ENCODE results near the gene ADAM10.
"Not testable (repeated sequence)": the region's sequence is repeated elsewhere in the genome, so short reads cannot be mapped to it uniquely, and the experiment has no call there.

ADAM10 gene

GRCh38 chr15:58605931-58606530, 143.5 kb downstream of the ADAM10 start:
- DNase-seq = no peak

GRCh38 chr15:58604455-58604923, 145.0 kb downstream of the ADAM10 start:
- no peak for DNase-seq

DNA sequence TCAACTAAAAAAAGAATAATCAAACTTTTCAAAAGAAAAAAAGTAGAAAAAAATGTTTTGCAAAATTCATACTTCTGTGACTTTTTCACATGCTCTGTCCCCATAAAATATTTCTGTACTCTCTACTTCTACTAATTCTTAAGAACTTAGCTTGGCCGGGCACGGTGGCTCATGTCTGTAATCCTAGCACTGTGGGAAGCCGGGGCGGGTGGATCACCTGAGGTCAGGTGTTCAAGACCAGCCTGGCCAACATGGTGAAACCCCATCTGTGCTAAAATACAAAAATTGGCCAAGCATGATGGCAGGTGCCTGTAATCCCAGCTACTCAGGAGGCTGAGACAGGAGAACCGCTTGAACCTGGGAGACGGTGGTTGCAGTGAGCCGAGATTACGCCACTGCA, 145.6 kb downstream of the ADAM10 start:
- DNase-seq = not testable (repeated sequence)

DNA sequence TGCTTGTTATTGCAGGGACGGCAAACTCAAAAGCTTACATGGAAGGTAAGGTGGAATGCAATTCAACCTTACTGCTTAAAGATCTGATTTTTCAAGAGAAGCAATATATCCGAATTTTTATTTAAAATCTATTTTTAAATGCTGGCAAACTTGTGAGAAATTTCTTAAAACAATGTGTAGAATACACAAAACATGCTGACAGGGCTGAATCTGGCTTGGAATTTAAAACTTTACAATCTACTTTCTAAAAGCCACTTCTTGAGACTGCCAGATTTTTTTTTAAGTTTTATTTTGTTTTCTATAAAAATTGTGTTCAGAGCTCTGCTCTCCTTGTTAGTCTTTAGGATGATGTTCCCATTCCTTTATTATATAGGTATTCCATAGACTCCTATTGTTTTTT, 146.7 kb downstream of the ADAM10 start:
- no peak for DNase-seq

DNA sequence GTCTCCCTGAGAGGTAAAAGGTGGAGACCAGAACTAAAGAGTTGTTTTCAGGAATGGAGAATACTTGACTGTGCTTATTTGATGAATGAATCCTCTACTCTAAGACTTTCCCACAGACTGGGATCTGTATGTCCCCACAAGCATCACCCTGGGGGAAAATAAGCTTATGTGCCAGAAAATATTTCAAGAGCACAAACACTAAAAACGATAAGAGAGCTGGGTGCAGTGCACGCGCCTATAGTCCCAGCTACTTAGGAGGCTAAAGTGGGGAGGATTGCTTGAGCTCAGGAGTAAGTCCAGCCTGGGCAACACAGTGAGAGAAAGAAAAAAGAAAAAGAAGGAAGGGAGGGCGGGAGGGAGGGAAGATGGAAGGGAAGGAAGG, 150.7 kb downstream of the ADAM10 start:
- DNase-seq = no peak

DNA sequence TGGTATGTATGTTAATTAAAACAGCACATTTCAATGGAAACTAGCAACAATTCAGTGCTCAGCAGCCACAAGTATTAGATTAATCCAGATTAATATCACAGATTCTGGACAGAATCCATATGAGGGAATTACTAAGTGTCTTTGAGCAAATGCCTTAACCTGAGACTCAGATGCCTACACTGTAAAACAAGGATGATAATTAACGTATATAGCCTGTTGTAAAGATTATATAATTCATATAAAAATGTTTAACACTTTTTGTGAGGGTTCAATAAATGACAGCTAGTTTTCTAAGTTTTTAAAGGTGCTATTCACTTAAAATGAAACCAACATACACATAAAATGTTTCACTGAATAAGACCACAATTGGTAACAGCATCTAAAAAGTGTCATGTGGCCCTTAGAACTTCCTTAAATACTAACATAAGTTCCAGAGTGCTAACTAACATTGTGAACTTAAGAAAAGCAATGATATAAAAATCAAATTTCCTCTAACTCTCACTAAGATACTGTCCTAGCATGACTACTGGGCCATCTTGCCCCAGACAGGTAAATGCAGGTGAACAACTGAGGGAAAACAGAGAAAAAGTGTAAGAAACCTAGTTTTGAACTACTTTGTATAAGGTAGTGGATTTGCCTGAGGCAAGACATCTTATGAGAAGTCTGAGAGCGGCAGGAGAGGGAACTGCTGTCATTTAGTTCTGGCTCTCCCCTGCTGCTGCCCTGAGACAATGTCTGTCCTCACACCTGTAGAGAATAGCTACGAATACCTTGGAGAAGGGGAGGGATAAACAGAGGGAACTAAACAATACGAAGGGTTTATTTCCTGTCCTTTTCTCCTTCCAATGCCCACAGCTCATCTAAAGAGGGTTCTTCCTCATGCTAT, 151.3 kb downstream of the ADAM10 start:
- no peak for DNase-seq

DNA sequence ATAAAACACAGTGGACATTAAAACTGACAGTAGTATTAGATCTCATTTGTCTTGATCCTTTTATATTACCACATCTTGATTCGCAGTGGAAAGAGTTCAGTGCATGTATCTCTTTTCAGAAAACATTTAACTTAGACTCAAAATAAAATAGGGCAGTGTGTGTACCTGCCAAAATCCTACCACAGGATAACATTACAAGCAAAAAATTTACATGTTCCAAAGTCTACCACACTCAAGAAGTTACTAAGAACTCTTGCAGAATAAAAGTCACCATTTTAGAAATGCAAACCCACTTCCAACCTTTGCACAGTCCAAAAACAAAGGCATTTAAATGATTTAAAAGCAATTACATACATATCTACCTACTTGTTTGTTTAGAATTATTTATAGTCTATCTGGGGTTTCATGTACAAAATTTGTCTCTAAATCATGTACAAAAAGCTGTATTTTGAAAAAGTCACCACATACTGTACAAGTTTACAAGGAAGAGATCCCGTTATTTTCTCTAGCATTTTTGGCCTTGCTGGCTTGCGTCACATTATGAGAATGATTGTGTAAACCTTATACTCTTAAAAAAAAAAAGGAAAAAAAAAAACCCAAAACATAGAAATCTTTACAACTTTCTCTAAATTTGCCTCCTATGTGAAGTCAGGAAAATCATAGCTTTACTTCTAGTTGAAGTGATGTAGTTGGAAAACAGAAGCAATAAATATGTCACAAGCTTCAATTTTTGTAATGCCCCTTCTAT, 153.8 kb downstream of the ADAM10 start:
- DNase-seq = no peak

GRCh38 chr15:58594898-58595297, 154.6 kb downstream of the ADAM10 start:
- no peak for DNase-seq

GRCh38 chr15:58593870-58594269, 155.6 kb downstream of the ADAM10 start:
- DNase-seq = no peak

- DNase-seq = no peak
Observed at GRCh38 chr15:58590926-58591325, 158.6 kb downstream of the ADAM10 start.

DNA sequence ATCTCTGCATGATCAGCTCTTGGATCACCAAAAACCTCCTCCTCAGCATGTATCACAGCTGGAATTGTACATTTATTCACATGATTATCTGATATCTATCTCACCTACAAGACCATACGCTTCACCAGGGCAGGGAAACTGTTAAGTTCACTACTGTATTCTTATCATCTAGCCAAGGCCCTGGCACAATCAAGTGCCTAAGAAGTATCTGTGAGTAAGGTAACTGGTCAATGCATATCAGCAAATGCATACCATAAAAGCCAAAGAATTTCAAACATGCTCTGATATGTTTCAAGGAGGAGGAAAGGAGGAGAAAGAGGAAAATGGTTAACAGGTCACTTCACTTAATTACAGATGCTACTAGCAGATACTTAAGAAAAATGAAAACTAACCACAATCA, 159.3 kb downstream of the ADAM10 start:
- DNase-seq = peak; percentile 96

GRCh38 chr15:58589047-58589446, 160.5 kb downstream of the ADAM10 start:
- no peak for DNase-seq

DNA sequence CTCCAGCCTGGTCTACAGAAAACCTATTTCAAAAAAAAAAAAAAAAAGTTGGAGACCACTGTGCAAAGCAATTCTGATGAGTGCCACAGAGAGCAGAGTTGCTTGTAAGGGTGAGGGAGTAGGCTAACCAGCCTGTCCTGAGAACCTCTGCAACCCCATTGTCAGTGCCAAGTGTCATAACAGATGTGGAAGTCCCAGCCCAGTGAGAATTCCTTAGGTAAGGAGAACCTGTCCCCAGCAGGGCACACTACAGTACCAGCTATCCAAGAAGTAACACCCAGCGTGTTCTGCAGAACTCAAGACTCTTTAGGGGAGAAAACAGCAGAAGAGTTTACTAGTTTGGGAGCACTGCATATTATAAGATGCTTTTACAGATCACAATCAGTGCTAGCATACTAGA, 161.4 kb downstream of the ADAM10 start:
- DNase-seq = no peak

GRCh38 chr15:58587486-58587885, 162.0 kb downstream of the ADAM10 start:
- DNase-seq = peak; percentile 54

DNA sequence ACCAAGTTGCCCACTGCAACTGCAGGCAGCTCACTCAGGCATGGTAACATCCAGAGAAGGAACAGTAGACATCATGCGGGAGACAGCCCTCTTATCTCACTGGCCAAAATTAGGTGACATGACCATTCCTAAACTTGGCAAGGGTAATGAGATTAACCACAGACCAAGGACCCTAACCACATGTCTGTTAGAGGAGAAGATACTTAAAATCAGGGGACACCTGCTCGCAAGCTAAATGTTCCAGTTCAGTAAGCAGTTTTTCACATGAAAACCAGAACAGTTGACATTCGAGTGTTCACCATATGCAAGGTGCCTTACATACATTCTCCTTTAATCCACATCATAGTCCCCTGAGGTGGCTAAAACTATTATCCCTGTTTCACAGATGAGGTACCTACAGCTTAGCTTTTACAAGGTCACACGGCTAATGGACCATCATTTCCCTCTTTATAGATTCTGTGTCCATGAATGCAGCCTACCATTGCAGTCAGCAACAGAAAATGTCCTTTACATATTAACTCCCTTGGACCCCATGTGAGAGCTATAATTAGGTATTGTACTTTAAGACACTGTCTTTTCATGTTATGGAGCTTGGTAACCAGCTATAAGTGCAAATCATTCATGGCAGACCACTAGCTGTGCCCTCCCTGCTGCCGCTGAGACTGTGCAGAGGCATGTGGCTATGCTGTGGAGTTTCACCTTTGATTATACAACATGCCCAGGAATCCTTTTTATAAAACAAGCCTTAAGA, 163.6 kb downstream of the ADAM10 start:
- DNase-seq = no peak

- DNase-seq = no peak
Observed at GRCh38 chr15:58584789-58585461, 164.6 kb downstream of the ADAM10 start.

GRCh38 chr15:58583171-58583908, 166.2 kb downstream of the ADAM10 start:
- DNase-seq = no peak

GRCh38 chr15:58582160-58582559, 167.3 kb downstream of the ADAM10 start:
- no peak for DNase-seq

- DNase-seq = no peak
Observed at GRCh38 chr15:58576657-58577056, 172.8 kb downstream of the ADAM10 start.

GRCh38 chr15:58575045-58575786, 174.3 kb downstream of the ADAM10 start:
- no peak for DNase-seq

GRCh38 chr15:58574631-58575030, 174.9 kb downstream of the ADAM10 start:
- no peak for DNase-seq

Data from NCI-H226 (cell line).